Measurements from ENCODE around the gene MCC.

DNA sequence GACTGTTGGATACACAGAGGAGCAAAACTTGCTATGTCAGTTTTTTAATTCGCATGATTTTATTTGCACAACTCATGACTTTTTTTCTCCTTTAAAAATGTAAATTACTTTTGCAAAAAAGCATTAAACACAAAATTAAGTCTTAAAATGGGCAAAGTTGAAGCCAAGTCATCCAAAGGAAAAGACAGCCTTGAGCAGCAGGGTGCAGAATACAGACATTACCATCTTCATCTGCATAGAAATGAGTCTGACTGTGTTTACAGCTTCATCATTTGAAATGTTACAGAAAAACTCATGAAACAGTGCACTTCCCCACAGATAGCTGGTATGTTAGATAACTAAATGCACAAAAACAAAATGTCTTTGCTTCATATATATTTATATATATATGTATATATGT, 154.8 kb downstream of the MCC start:
- TF ChIP-seq ZNF274 (IDR thresholded peaks at IDR 0.05; ENCODE audit: low read depth, low read length) = no peak
- no peak for TF ChIP-seq YY1 (IDR thresholded peaks at IDR 0.05; ENCODE audit: insufficient read depth, insufficient read length)
- no peak for TF ChIP-seq SUZ12 (IDR thresholded peaks at IDR 0.05; ENCODE audit: extremely low read depth, insufficient read depth, insufficient read length)
